A549 (cell line): Measurements from ENCODE around the gene CLIP2. TPM values are rescaled to one million over a fixed set of nuclear protein-coding genes. Genes with fewer than 3 reads are reported as not detected.
"Not testable (repeated sequence)": the region's sequence is repeated elsewhere in the genome, so short reads cannot be mapped to it uniquely, and the experiment has no call there.

Experiments
- ATAC-seq, 2 experiments: fragments of 200-7000 bp in 1 of 2; fragments of >200 bp in 1 of 2; cut with Nextera tagmentation in 1 of 2; cut with Tn5 transposase in 1 of 2; 3 replicates each; pipeline versions ENCODE4 v1.8.0 to v1.9.1; 2018 to 2020; ENCODE audit warnings: mild to moderate bottlenecking in 1 of 2, moderate library complexity in 1 of 2
- CTCF ChIA-PET: fragments of 300-600 bp; sonication (Branson Sonifier 250); formaldehyde crosslinking; extraction: SDS; loops from one replicate; lab custom pipeline; 2021; ENCODE audit warnings: antibody characterized with exemption, inconsistent platforms; lab: Yijun Ruan, JAX
- POLR2A ChIA-PET: fragments of 350-600 bp; formaldehyde crosslinking; extraction: SDS; loops from one replicate; lab custom pipeline; 2021; ENCODE audit warnings: antibody characterized with exemption, inconsistent platforms; lab: Yijun Ruan, JAX
- DNase-seq, 2 experiments: peaks; one replicate each; pipeline versions ENCODE4 v3.0.0 to v3.0.0-alpha.2; 2011 to 2016; ENCODE audit warnings: low read depth in 1 of 2, low spot score in 1 of 2
- FAIRE-seq: peaks from 2 replicates; lab custom pipeline; 2011; peaks lifted over from hg19 to GRCh38; lab: Jason Lieb, UNC
- H3K27ac ChIP-seq, 2 experiments: fragments of >200 bp; sonication (Bioruptor Twin); formaldehyde crosslinking; 3 replicates each; pipeline ENCODE4 v1.5.1; 2016 to 2017
- H3K4me1 ChIP-seq: fragments of >200 bp; sonication (Bioruptor Twin); formaldehyde crosslinking; 3 replicates; pipeline ENCODE4 v1.6.1; 2016
- H3K4me2 ChIP-seq: fragments of >200 bp; sonication (Bioruptor Twin); formaldehyde crosslinking; 3 replicates; pipeline ENCODE4 v1.6.1; 2016
- H3K4me3 ChIP-seq: fragments of >200 bp; sonication (Bioruptor Twin); formaldehyde crosslinking; 3 replicates; pipeline ENCODE4 v1.5.1; 2016
- H3K9me3 ChIP-seq: fragments of >200 bp; sonication (Bioruptor Twin); formaldehyde crosslinking; 3 replicates; pipeline ENCODE4 v1.6.1; 2016
- BHLHE40 ChIP-seq: IDR thresholded peaks from 2 replicates; pipeline ENCODE4 v1.6.1; 2012; ENCODE audit warnings: low read depth, low read length, inconsistent platforms
- CBX8 ChIP-seq: fragments of 200-600 bp; sonication (generic); IDR thresholded peaks from 2 replicates; pipeline ENCODE4 v1.6.1; 2016
- CEBPB ChIP-seq, 2 experiments: fragments of >200 bp in 1 of 2; sonication (Bioruptor Twin) in 1 of 2; formaldehyde crosslinking in 1 of 2; IDR thresholded peaks; 2 replicates each; pipeline ENCODE4 v1.6.1; 2012 to 2016
- EP300 ChIP-seq, 2 experiments: fragments of >200 bp; sonication (Bioruptor Twin); formaldehyde crosslinking; IDR thresholded peaks; 2 replicates in 1 of 2; 3 replicates in 1 of 2; pipeline ENCODE4 v1.6.1; 2016 to 2017
- FOSL2 ChIP-seq, 2 experiments: fragments of 450-650 bp in 1 of 2; fragments of >200 bp in 1 of 2; sonication (Bioruptor Twin) in 1 of 2; formaldehyde crosslinking; IDR thresholded peaks; 2 replicates each; pipeline versions ENCODE4 v1.5.0 to v1.6.1; 2016 to 2020; ENCODE audit warnings: mild to moderate bottlenecking in 1 of 2, moderate library complexity in 1 of 2
- FOXS1 ChIP-seq: fragments of 250-450 bp; sonication (Bioruptor Pico); IDR thresholded peaks from 2 replicates; pipeline ENCODE4 v1.5.0; 2020; ENCODE audit warnings: mild to moderate bottlenecking, moderate library complexity
- HDAC2 ChIP-seq: fragments of 200-600 bp; sonication (generic); IDR thresholded peaks from 2 replicates; pipeline ENCODE4 v1.6.1; 2016
- HES2 ChIP-seq: fragments of >200 bp; sonication (Bioruptor Twin); formaldehyde crosslinking; IDR thresholded peaks from 2 replicates; pipeline ENCODE4 v1.6.1; 2016
- HEYL ChIP-seq: fragments of 250-450 bp; sonication (Bioruptor Pico); IDR thresholded peaks from 2 replicates; pipeline ENCODE4 v1.8.0; 2021; ENCODE audit warnings: mild to moderate bottlenecking, moderate library complexity
- JUN ChIP-seq, 2 experiments: fragments of >200 bp; sonication (Bioruptor Twin); formaldehyde crosslinking; IDR thresholded peaks; 2 replicates in 1 of 2; 3 replicates in 1 of 2; pipeline ENCODE4 v1.6.1; 2016 to 2017
- JUNB ChIP-seq: fragments of >200 bp; sonication (Bioruptor Twin); formaldehyde crosslinking; IDR thresholded peaks from 2 replicates; pipeline ENCODE4 v1.6.1; 2016
- MYC ChIP-seq: IDR thresholded peaks from 2 replicates; pipeline ENCODE4 v1.6.1; 2012; ENCODE audit warnings: mild to moderate bottlenecking, inconsistent platforms, low read length, improper control_type of control experiment, borderline replicate concordance
- RCOR1 ChIP-seq: fragments of 150-350 bp; IDR thresholded peaks from 2 replicates; pipeline ENCODE4 v1.6.1; 2014; ENCODE audit warnings: antibody characterized with exemption, low read length, low read depth
- SMC3 ChIP-seq: fragments of >200 bp; sonication (Bioruptor Twin); formaldehyde crosslinking; IDR thresholded peaks from 3 replicates; pipeline ENCODE4 v1.6.1; 2018; ENCODE audit warnings: inconsistent platforms
- TP53 ChIP-seq: fragments of 250-450 bp; sonication (Bioruptor Pico); IDR thresholded peaks from 2 replicates; pipeline ENCODE4 v1.5.0; 2021; ENCODE audit warnings: mild to moderate bottlenecking, moderate library complexity
- ZNF302 ChIP-seq: fragments of 250-450 bp; sonication (Bioruptor Pico); IDR thresholded peaks from 2 replicates; pipeline ENCODE4 v1.9.0; 2021; ENCODE audit warnings: inconsistent platforms, mild to moderate bottlenecking, moderate library complexity
- ZSCAN20 ChIP-seq: fragments of 250-450 bp; sonication (Bioruptor Pico); IDR thresholded peaks from 2 replicates; pipeline ENCODE4 v1.8.0; 2022; ENCODE audit warnings: mild to moderate bottlenecking, moderate library complexity
- WGBS: methylation state at CpG from one replicate; pipeline ENCODE4 v1.1.6; 2017; ENCODE audit errors: missing lambda C conversion rate; 5-methylcytosine and 5-hydroxymethylcytosine counted together
- polyA plus RNA-seq, 4 experiments: library from polyadenylated mRNA; depleted of rRNA in 3 of 4; stranded (reverse); fragments of >200 nt; fragmentation: RNase III in 1 of 4; extraction: RNeasy Plus Mini Kit Qiagen cat#74134 plus additional on column Dnase treatment in 1 of 4; gene quantifications; 2 replicates in 3 of 4; 3 replicates in 1 of 4; pipeline ENCODE4 v1.2.3, GENCODE V29; 2011 to 2017
- TF ChIP-seq, protein P1 (sequence below): IDR thresholded peaks from 2 replicates; pipeline ENCODE4 v1.6.1; 2012
- TF ChIP-seq, protein P2 (sequence below): fragments of 150-350 bp; IDR thresholded peaks from 2 replicates; pipeline ENCODE4 v1.6.1; 2014; ENCODE audit warnings: low read depth, mild to moderate bottlenecking, low read length

CLIP2 gene
- polyA plus RNA-seq, 2 of the 4 experiments (the other 2 are of a cell fraction) = 3.7 to 17.0 TPM

GRCh38 chr7:74418076-74418475 is 128.9 kb downstream of the CLIP2 start:
- ATAC-seq = peak in 1 of 2 experiments; percentile 45; a peak in 2 of 6 replicates
- Histone ChIP-seq H3K27ac (peak overlapping the region; percentile 70 to 81), H3K4me2 (peak overlapping the region; percentile 34; the same call in 2 of the 3 replicates), H3K4me1 (peaks cover 9% of the 10 kb centered on the region), H3K9me3 (no peaks in the 10 kb centered on the region), H3K4me3 (no peak overlapping the region)
- CTCF ChIA-PET = interaction anchor here (0.6 to 3.4 kb wide), 43 partner anchors 9 to 628 kb away, joined by 3 to 85 read pairs (median 4); no protein-coding TSS in a partner anchor
- POLR2A ChIA-PET = no interaction called here
- 75% methylated on average over 8 of the region's 8 CpGs for WGBS
- DNase-seq = no peak
- TF ChIP-seq HES2 (no peak), SMC3 (no peak), ZNF302 (no peak), HEYL (CRISPR knock-in tag) (no peak), ZSCAN20 (CRISPR knock-in tag) (no peak), JUN (IDR thresholded peaks at IDR 0.05) (no peak), EP300 (IDR thresholded peaks at IDR 0.05) (no peak), TP53 (CRISPR knock-in tag) (no peak), JUNB (no peak)
- TF ChIP-seq, protein P1, sequence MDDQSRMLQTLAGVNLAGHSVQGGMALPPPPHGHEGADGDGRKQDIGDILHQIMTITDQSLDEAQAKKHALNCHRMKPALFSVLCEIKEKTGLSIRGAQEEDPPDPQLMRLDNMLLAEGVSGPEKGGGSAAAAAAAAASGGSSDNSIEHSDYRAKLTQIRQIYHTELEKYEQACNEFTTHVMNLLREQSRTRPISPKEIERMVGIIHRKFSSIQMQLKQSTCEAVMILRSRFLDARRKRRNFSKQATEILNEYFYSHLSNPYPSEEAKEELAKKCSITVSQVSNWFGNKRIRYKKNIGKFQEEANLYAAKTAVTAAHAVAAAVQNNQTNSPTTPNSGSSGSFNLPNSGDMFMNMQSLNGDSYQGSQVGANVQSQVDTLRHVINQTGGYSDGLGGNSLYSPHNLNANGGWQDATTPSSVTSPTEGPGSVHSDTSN = no peak
- FAIRE-seq = no peak

DNA sequence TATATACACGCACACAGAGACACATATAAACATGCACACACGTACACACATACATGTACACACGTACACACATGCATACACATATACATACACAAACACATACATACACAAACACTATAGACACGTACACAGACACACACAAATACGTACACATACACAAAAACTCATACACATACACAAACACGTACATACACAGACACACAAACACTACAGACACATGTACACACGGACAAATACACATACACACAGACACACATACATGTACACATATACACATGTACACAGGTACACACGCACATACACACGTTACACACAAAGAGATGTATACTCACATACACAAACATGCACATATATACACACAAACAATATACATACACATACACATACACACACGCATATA is 129.3 kb downstream of the CLIP2 start:
- peaks cover 9% of the 10 kb centered on the region for H3K4me1 ChIP-seq
- H3K4me3 ChIP-seq = no peak overlapping the region
- FAIRE-seq = no peak
- WGBS = 76% methylated on average over 10 of the region's 10 CpGs
- DNase-seq = no peak
- ChIA-PET CTCF (interaction anchor here (1.0 to 3.4 kb wide), 17 partner anchors 10 to 306 kb away, joined by 3 to 85 read pairs (median 7); no protein-coding TSS in a partner anchor), POLR2A (no interaction called here)
- ATAC-seq = no peak
- no peaks in the 10 kb centered on the region for H3K9me3 ChIP-seq
- peak overlapping the region in 1 of 2 experiments; percentile 81; a peak in 2 of 6 replicates for H3K27ac ChIP-seq
- no peak overlapping the region for H3K4me2 ChIP-seq
- TF ChIP-seq HDAC2 (no peak), FOSL2 (IDR thresholded peaks at IDR 0.05) (no peak), FOSL2 (CRISPR knock-in tag; IDR thresholded peaks at IDR 0.05) (no peak), MYC (no peak), CBX8 (no peak), FOXS1 (CRISPR knock-in tag) (no peak), HEYL (CRISPR knock-in tag) (no peak)
- TF ChIP-seq, protein P2, sequence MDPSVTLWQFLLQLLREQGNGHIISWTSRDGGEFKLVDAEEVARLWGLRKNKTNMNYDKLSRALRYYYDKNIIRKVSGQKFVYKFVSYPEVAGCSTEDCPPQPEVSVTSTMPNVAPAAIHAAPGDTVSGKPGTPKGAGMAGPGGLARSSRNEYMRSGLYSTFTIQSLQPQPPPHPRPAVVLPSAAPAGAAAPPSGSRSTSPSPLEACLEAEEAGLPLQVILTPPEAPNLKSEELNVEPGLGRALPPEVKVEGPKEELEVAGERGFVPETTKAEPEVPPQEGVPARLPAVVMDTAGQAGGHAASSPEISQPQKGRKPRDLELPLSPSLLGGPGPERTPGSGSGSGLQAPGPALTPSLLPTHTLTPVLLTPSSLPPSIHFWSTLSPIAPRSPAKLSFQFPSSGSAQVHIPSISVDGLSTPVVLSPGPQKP = no peak

GRCh38 chr7:74419232-74419631 is 130.0 kb downstream of the CLIP2 start:
- CTCF ChIA-PET = interaction anchor here (1.0 to 3.4 kb wide), 4 partner anchors 11 to 148 kb away, joined by 4 to 85 read pairs (median 9); no protein-coding TSS in a partner anchor
- peak overlapping the region; percentile 19 to 50; a peak in 4 of 6 replicates for H3K27ac ChIP-seq
- FAIRE-seq, POLR2A ChIA-PET, ATAC-seq, DNase-seq, H3K9me3 ChIP-seq, H3K4me3 ChIP-seq, H3K4me1 ChIP-seq, H3K4me2 ChIP-seq: not testable (repeated sequence)
- WGBS = 28% methylated on average over 4 of the region's 4 CpGs

- Histone ChIP-seq H3K4me1 (peaks cover 9% of the 10 kb centered on the region), H3K4me2 (no peak overlapping the region), H3K27ac (peak overlapping the region in 1 of 2 experiments; percentile 19; a peak in 2 of 6 replicates), H3K4me3 (no peak overlapping the region), H3K9me3 (no peaks in the 10 kb centered on the region)
- no peak for DNase-seq
- ChIA-PET CTCF (interaction anchor here (1.4 to 3.4 kb wide), 3 partner anchors 10 to 148 kb away, joined by 4 to 85 read pairs (median 6); no protein-coding TSS in a partner anchor), POLR2A (interaction anchor here (0.6 kb wide), 1 partner anchor 275 kb away, joined by 4 read pairs; no protein-coding TSS in a partner anchor)
- TF ChIP-seq FOXS1 (CRISPR knock-in tag) = no peak
- TF ChIP-seq, protein P2 = no peak
- TF ChIP-seq BHLHE40 = no peak
- TF ChIP-seq CEBPB (IDR thresholded peaks at IDR 0.05) = no peak
- TF ChIP-seq RCOR1 = no peak
- no peak for ATAC-seq
- no peak for FAIRE-seq
- 82% methylated on average over 4 of the region's 4 CpGs for WGBS
Observed at GRCh38 chr7:74420006-74420405, 130.8 kb downstream of the CLIP2 start.
